ENCODE results near the gene ZNF174.

GRCh38 chr16:3454631-3455147 is 53.7 kb downstream of the ZNF174 start:
- TF ChIP-seq CTCF (IDR thresholded peaks at IDR 0.05; ENCODE audit: low read depth, low read length, poor library complexity, severe bottlenecking) = no peak
- no peak for TF ChIP-seq EZH2phosphoT487 (IDR thresholded peaks at IDR 0.05; ENCODE audit: borderline replicate concordance, low read length)

All from DOHH2 (cell line).